Pericardium fibroblast (primary cell): Measurements from ENCODE around the gene RHBDD2. TPM values are rescaled to one million over a fixed set of nuclear protein-coding genes. Genes with fewer than 3 reads are reported as not detected.

Experiments used
- total RNA-seq: library from RNA; depleted of rRNA; stranded (reverse); fragments of >200 nt; gene quantifications from 2 replicates; pipeline ENCODE4 v1.2.3, GENCODE V29; 2015

The RHBDD2 gene
- 28.0 and 31.5 TPM in 2 replicates for total RNA-seq

GRCh38 chr7:75878769-75879611 is at the start of gene RHBDD2:
Gene RHBDD2, plus strand, starts transcription at chr7:75879034. Its CDS starts 49 bp downstream, at chr7:75879083.

GRCh38 chr7:75914655-75915415 is 36.0 kb downstream of the RHBDD2 start, which contains the start of gene POR:
Gene POR, plus strand, starts transcription at chr7:75915155. Its CDS starts 38,847 bp downstream, at chr7:75954002.

Other genes with a start within 250 kb of the RHBDD2 start
- 10.6 and 11.8 TPM in 2 replicates for gene HIP1, start 140.1 kb upstream of the RHBDD2 start, total RNA-seq
- gene CCL26, start 106.8 kb upstream of the RHBDD2 start, total RNA-seq = not detected in 2 replicates
- not detected in 2 replicates for gene CCL24, start 65.2 kb upstream of the RHBDD2 start, total RNA-seq
- 78.5 and 89.2 TPM in 2 replicates for gene POR, start 36.1 kb downstream of the RHBDD2 start, total RNA-seq
- 10.0 and 13.5 TPM in 2 replicates for gene TMEM120A, start 115.6 kb downstream of the RHBDD2 start, total RNA-seq
- gene STYXL1, start 169.0 kb downstream of the RHBDD2 start, total RNA-seq = 24.3 and 53.3 TPM in 2 replicates
- 84.2 and 96.0 TPM in 2 replicates for gene MDH2, start 169.1 kb downstream of the RHBDD2 start, total RNA-seq